ENCODE results near the gene EPHB6.

The EPHB6 gene

DNA sequence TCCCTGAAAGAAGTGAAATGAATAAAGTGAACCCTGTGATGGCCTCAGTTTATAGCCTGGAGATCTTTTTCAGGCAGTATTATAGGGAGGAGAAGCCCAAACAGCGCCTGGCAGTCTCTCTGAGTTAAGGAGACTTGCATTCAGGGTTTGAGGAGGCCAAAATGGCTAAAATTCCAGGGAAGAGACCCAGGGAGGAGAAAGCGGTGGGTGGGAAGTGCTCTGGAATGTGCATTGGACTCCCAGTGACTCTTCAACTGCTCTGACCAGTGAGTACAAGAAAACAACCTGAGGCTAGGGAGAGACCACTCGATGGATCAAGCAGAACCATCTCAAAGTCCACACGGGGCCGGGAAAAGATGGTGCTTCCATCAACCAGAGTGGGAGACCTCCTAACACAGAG, 35.3 kb upstream of the EPHB6 start:
- no peak overlapping the region for H3K27ac ChIP-seq
- H3K36me3 ChIP-seq (ENCODE audit: insufficient read depth, low read length): no peaks in the 10 kb centered on the region
- TF ChIP-seq EZH2 (IDR thresholded peaks at IDR 0.05): no peak
- TF ChIP-seq FOXP2 (optimal IDR thresholded peaks at IDR 0.05; ENCODE audit: control extremely low read depth, extremely low read length, insufficient read depth): no peak
- no peak for TF ChIP-seq POLR2AphosphoS5 (IDR thresholded peaks at IDR 0.05; ENCODE audit: borderline replicate concordance, low read depth, low read length)
- H3K4me3 ChIP-seq: no peak overlapping the region
- H3K9me3 ChIP-seq (ENCODE audit: low read depth, low read length): no peaks in the 10 kb centered on the region
- no peak overlapping the region for H3K9ac ChIP-seq (ENCODE audit: insufficient read length)
- DNase-seq (ENCODE audit: low read depth, low spot score): no peak

DNA sequence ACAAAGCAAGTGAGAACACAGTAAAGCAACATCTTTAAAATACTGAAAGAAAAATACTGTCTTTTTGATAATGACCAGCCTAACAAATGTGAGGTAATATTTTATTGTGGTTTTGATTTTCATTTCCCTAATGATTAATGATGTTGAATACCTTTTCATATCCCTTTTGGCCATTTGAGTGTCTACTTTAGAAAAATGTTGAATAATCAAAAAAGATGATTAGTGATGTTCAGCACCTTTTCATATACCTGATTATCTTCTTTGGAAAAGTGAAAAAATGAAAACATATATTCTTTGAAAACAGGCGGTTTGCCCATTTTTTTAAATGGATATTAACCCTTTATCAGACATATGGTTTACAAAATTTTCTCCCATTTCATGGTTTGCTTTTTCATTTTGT, 32.2 kb upstream of the EPHB6 start:
- no peaks in the 10 kb centered on the region for H3K36me3 ChIP-seq (ENCODE audit: insufficient read depth, low read length)
- no peak for TF ChIP-seq POLR2AphosphoS5 (IDR thresholded peaks at IDR 0.05; ENCODE audit: borderline replicate concordance, low read depth, low read length)
- TF ChIP-seq FOXP2 (optimal IDR thresholded peaks at IDR 0.05; ENCODE audit: control extremely low read depth, extremely low read length, insufficient read depth): no peak
- no peak for TF ChIP-seq EZH2 (IDR thresholded peaks at IDR 0.05)
- no peaks in the 10 kb centered on the region for H3K9me3 ChIP-seq (ENCODE audit: low read depth, low read length)
- no peak overlapping the region for H3K9ac ChIP-seq (ENCODE audit: insufficient read length)
- DNase-seq (ENCODE audit: low read depth, low spot score): no peak
- no peak overlapping the region for H3K4me3 ChIP-seq
- no peak overlapping the region for H3K27ac ChIP-seq

GRCh38 chr7:142827951-142828500, 26.9 kb upstream of the EPHB6 start:
- DNase-seq (ENCODE audit: low read depth, low spot score): no peak
- Histone ChIP-seq H3K9me3 (ENCODE audit: low read depth, low read length) (no peaks in the 10 kb centered on the region), H3K9ac (ENCODE audit: insufficient read length) (no peak overlapping the region), H3K4me3 (no peak overlapping the region), H3K27ac (no peak overlapping the region), H3K36me3 (ENCODE audit: insufficient read depth, low read length) (no peaks in the 10 kb centered on the region)
- TF ChIP-seq POLR2AphosphoS5 (IDR thresholded peaks at IDR 0.05; ENCODE audit: borderline replicate concordance, low read depth, low read length) (no peak), FOXP2 (optimal IDR thresholded peaks at IDR 0.05; ENCODE audit: control extremely low read depth, extremely low read length, insufficient read depth) (no peak), EZH2 (IDR thresholded peaks at IDR 0.05) (no peak)

- no peak for TF ChIP-seq FOXP2 (optimal IDR thresholded peaks at IDR 0.05; ENCODE audit: control extremely low read depth, extremely low read length, insufficient read depth)
- TF ChIP-seq POLR2AphosphoS5 (IDR thresholded peaks at IDR 0.05; ENCODE audit: borderline replicate concordance, low read depth, low read length): no peak
- TF ChIP-seq EZH2 (IDR thresholded peaks at IDR 0.05): no peak
These were observed 22.5 kb upstream of the EPHB6 start for GRCh38 chr7:142832417-142832816.

DNA sequence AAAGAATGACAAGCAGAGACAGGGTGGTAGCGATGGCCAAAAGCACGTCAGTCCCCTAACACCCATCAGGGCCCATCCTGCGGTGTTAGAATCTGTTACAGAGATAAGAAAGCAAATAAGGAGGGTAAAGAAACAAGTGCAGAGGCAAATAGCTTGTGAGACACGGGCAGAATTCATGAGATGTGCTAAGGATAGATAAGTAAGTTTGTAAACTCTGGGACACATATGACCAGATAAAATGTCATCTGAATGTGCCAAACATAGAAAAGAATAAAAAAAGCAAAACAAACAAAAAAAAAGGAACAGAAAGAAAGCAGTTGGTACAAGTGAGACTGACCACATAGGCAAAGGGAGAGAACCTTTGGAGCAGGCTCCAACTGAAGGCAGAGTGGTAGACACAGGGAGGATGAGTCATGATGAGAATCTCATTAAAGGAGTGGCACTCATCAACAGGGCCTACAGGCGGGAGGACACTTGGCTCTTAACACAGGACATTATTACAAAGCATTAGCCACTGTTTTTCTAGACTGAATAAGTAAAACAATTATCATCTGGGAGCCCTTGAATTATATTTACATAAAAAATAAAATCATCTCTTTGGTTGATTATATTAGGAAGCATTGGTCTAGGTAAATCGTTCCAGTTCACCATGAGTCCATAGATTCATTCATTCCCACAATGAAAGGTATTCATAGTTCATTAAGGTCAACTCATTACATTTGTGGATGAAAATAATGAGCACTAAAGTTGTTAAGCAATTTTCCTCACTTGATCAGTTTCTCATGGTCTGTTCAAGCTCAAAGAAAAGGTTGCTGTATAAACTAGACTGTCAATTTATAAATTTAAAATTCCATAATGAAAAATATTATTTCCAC, 21.5 kb upstream of the EPHB6 start:
- Histone ChIP-seq H3K4me3 (no peak overlapping the region), H3K9ac (ENCODE audit: insufficient read length) (no peak overlapping the region), H3K9me3 (ENCODE audit: low read depth, low read length) (no peaks in the 10 kb centered on the region), H3K27ac (no peak overlapping the region), H3K36me3 (ENCODE audit: insufficient read depth, low read length) (no peaks in the 10 kb centered on the region)
- no peak for DNase-seq (ENCODE audit: low read depth, low spot score)
- TF ChIP-seq POLR2AphosphoS5 (IDR thresholded peaks at IDR 0.05; ENCODE audit: borderline replicate concordance, low read depth, low read length) (no peak), EZH2 (IDR thresholded peaks at IDR 0.05) (no peak), FOXP2 (optimal IDR thresholded peaks at IDR 0.05; ENCODE audit: control extremely low read depth, extremely low read length, insufficient read depth) (no peak)

More at GRCh38 chr7:142832417-142832816, 22.5 kb upstream of the EPHB6 start:
- no peak for DNase-seq (ENCODE audit: low read depth, low spot score)
- Histone ChIP-seq H3K9me3 (ENCODE audit: low read depth, low read length) (no peaks in the 10 kb centered on the region), H3K27ac (no peak overlapping the region), H3K4me3 (no peak overlapping the region), H3K36me3 (ENCODE audit: insufficient read depth, low read length) (no peaks in the 10 kb centered on the region), H3K9ac (ENCODE audit: insufficient read length) (no peak overlapping the region)

DNA sequence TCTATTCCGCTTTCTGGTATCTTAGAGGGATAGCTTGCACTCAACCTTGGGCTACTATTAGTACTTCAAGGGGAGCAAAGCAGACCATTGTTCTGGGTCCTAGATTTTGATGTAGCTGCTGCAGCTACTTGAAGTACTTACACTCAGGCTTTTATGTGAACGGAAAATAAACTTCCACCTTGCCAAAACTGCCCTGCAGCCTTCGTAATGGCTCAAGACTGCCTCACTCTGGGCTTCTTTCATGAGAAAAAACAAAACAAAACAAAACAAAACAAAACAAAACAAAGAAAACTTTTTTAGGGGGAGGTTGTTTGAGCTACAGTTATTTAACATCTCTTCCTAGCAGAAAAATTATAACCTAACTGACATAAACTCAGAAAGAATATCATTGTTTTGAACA, 19.4 kb upstream of the EPHB6 start:
- H3K36me3 ChIP-seq (ENCODE audit: insufficient read depth, low read length): no peaks in the 10 kb centered on the region
- DNase-seq (ENCODE audit: low read depth, low spot score): no peak
- no peak overlapping the region for H3K4me3 ChIP-seq
- H3K9me3 ChIP-seq (ENCODE audit: low read depth, low read length): no peaks in the 10 kb centered on the region
- H3K9ac ChIP-seq (ENCODE audit: insufficient read length): no peak overlapping the region
- TF ChIP-seq POLR2AphosphoS5 (IDR thresholded peaks at IDR 0.05; ENCODE audit: borderline replicate concordance, low read depth, low read length) (no peak), FOXP2 (optimal IDR thresholded peaks at IDR 0.05; ENCODE audit: control extremely low read depth, extremely low read length, insufficient read depth) (no peak), EZH2 (IDR thresholded peaks at IDR 0.05) (no peak)
- no peak overlapping the region for H3K27ac ChIP-seq

- H3K36me3 ChIP-seq (ENCODE audit: insufficient read depth, low read length): no peaks in the 10 kb centered on the region
- no peaks in the 10 kb centered on the region for H3K9me3 ChIP-seq (ENCODE audit: low read depth, low read length)
- no peak overlapping the region for H3K4me3 ChIP-seq
- no peak overlapping the region for H3K9ac ChIP-seq (ENCODE audit: insufficient read length)
- no peak for TF ChIP-seq EZH2 (IDR thresholded peaks at IDR 0.05)
- TF ChIP-seq FOXP2 (optimal IDR thresholded peaks at IDR 0.05; ENCODE audit: control extremely low read depth, extremely low read length, insufficient read depth): no peak
- TF ChIP-seq POLR2AphosphoS5 (IDR thresholded peaks at IDR 0.05; ENCODE audit: borderline replicate concordance, low read depth, low read length): no peak
- no peak overlapping the region for H3K27ac ChIP-seq
- DNase-seq (ENCODE audit: low read depth, low spot score): no peak
These were observed 18.4 kb upstream of the EPHB6 start for GRCh38 chr7:142836426-142836825.

DNA sequence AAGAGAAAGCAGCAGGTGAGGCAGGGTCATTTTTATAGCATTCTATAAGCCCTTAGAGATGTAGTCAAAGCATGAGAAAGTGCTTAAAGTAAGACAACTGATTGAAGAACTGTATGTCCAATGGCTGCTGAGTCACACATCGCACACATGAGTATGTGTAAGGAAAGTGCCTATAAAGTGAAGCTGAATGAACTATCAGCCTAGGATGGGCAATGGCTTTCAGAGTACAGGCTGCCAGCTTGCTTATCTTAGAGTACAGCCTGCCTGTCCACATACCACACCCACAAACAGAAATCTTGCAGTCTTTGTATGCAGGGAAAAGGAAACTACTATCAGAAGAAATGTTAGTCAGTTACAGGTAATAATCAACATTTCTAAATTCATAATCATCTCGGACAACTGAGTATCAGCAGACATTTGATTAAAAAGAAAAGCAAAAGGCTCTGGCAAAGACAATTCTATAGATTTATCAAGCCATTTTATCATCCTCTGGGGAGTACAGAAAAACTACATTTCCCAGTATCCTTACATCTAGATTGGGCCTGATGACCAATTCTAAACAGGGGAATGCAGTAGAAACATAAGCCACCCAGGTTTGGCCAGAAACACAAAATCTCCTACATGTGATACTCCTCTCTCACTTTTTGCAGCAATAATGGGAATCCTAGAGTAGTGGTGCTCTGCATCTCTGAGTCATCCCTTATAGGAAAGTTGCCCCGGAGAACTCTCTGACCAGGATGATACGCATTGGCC, 16.2 kb upstream of the EPHB6 start:
- H3K4me3 ChIP-seq: no peak overlapping the region
- H3K9me3 ChIP-seq (ENCODE audit: low read depth, low read length): no peaks in the 10 kb centered on the region
- no peaks in the 10 kb centered on the region for H3K36me3 ChIP-seq (ENCODE audit: insufficient read depth, low read length)
- no peak for DNase-seq (ENCODE audit: low read depth, low spot score)
- H3K9ac ChIP-seq (ENCODE audit: insufficient read length): no peak overlapping the region
- TF ChIP-seq POLR2AphosphoS5 (IDR thresholded peaks at IDR 0.05; ENCODE audit: borderline replicate concordance, low read depth, low read length) (no peak), EZH2 (IDR thresholded peaks at IDR 0.05) (no peak), FOXP2 (optimal IDR thresholded peaks at IDR 0.05; ENCODE audit: control extremely low read depth, extremely low read length, insufficient read depth) (no peak)
- no peak overlapping the region for H3K27ac ChIP-seq

All from SK-N-MC (cell line).